ENCODE data around the gene GPBP1.
"Not testable (repeated sequence)": the region's sequence is repeated elsewhere in the genome, so short reads cannot be mapped to it uniquely, and the experiment has no call there.

The GPBP1 gene, protein sequence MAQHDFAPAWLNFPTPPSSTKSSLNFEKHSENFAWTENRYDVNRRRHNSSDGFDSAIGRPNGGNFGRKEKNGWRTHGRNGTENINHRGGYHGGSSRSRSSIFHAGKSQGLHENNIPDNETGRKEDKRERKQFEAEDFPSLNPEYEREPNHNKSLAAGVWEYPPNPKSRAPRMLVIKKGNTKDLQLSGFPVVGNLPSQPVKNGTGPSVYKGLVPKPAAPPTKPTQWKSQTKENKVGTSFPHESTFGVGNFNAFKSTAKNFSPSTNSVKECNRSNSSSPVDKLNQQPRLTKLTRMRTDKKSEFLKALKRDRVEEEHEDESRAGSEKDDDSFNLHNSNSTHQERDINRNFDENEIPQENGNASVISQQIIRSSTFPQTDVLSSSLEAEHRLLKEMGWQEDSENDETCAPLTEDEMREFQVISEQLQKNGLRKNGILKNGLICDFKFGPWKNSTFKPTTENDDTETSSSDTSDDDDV

GRCh38 chr5:57173319-57174127 lies at the start of gene GPBP1:
Gene GPBP1, plus strand, starts transcription at chr5:57174059. Its CDS starts 40,072 bp downstream, at chr5:57214131.
- peak; percentile 98 for DNase-seq

GRCh38 chr5:57128325-57128724 lies 45.5 kb upstream of the GPBP1 start:
- DNase-seq: no peak

GRCh38 chr5:57133574-57133973 lies 40.3 kb upstream of the GPBP1 start:
- DNase-seq: no peak

DNA sequence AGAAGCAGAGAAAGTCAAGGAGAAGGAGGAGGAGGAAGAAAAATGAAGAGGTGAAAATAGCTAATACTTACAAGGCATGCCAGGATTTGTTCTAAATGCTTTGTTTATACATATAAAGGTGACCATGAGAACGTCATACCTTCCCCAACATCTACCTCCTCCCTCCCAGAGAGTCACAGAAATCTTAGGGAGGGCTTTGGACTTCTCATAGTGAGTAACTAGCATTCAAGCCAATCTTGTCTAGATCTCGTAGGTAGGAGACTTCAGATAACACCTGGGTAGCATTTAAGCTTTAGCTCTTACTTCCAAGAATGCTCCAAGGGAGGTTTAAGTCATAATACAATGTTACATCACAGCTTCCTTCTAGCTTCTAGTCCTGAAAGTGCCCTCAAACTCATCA lies 36.5 kb upstream of the GPBP1 start:
- DNase-seq: no peak

DNA sequence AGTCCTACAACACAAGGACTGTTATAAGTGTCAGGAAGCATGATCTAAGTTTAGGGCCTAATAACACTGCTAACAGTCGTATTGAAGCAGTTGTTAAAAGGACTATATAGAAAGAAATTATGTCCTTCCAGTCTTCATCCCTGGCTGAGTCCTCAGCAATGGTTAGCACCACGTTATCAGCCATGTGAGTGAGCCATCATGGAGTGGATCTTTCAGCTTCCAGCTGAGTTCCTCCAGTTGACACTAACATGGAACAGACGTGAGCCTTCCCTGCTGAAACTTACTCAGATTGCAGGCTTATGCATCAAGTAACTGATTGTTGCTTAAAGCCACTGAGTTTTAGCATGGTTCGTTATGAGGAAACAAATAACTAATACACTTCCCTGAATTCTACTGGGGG lies 21.5 kb upstream of the GPBP1 start:
- DNase-seq: no peak

DNA sequence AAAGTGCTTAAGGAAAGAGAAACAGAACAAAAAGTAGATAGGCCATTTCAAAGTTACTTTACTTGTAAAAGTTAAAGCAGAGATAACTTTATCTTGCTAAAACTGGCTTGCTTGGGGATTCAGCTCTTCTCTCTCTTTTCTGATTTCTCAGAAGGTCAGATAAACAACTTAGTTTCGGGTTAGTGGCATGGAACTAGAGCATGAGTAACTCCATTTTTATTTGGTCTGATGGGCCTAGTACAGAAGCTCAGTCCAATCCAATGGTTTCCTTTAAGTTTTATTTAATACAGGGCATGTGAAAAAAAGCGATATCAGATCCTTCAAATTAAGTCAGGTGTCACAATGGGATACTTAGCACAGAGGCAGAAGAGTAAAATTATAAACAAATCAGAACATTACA lies 18.8 kb upstream of the GPBP1 start:
- DNase-seq: no peak

DNA sequence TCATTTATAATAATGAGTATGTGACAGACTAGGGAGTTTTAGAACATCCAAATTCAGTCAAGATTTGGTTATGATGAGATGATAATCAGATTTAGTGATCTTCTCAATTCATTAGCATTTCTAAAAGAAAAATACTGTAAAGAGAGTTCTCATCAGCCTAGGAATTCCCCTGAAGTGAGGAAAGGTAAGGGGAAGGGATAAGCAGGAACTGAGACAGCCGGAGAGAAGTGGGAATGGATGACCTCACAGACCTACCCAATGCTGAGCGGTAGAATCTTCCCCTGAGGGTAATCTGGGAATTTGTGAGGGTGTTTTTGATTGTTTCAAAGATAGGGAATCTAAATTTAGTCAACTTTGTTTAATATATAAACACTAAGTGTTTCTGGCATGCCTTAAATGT lies 16.7 kb upstream of the GPBP1 start:
- DNase-seq: no peak

GRCh38 chr5:57157666-57158065 lies 16.2 kb upstream of the GPBP1 start:
- DNase-seq: no peak

- no peak for DNase-seq
These were observed 10.3 kb upstream of the GPBP1 start for GRCh38 chr5:57163553-57164006.

DNA sequence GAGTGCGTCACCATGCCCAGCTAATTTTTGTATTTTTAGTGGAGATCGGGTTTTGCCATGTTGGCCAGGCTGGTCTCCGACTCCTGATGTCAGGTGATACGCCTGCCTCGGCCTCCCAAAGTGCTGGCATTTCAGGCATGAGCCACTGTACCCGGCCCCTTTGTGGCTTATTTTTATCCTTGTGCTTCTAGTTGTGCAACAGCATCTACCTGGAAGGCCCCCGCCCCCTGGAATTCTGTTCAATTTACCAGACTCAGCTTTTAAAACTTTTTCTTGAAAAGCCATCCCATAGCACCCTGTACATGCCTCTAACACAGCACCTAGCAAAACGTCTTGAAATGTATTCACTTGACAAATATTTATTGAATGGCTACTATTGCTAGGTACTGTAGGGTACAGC lies 9.7 kb upstream of the GPBP1 start:
- no peak for DNase-seq

DNA sequence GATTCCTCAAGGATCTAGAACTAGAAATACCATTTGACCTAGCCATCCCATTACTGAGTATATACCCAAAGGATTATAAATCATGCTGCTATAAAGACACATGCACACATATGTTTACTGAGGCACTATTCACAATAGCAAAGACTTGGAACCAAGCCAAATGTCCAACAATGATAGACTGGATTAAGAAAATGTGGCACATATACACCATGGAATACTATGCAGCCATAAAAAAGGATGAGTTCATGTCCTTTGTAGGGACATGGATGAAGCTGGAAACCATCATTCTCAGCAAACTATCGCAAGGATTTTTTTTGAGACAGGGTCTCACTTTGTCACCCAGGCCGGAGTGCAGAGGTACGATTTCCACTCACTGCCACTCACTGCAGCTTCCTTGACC lies 8.7 kb upstream of the GPBP1 start:
- DNase-seq: not testable (repeated sequence)

- no peak for DNase-seq
These were observed 7.6 kb upstream of the GPBP1 start for GRCh38 chr5:57166276-57166675.

- no peak for DNase-seq
These were observed 6.7 kb upstream of the GPBP1 start for GRCh38 chr5:57167201-57167600.

DNA sequence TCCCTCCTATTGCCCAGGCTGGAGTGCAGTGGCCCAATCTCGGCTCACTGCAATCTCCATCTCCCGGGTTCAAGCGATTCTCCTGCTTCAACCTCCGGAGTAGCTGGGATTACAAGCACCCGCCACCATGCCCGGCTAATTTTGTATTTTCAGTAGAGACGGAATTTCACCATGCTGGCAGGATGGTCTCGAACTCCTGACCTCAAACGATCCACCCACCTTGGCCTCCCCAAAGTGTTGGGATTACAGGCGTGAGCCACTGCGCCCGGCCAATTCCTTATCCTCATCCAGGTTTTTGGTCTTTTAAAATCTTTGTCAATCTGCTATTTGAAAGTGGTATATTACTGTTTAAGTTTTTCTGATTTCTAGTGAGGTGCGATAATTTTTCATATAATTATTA lies 3.7 kb upstream of the GPBP1 start:
- not testable (repeated sequence) for DNase-seq

DNA sequence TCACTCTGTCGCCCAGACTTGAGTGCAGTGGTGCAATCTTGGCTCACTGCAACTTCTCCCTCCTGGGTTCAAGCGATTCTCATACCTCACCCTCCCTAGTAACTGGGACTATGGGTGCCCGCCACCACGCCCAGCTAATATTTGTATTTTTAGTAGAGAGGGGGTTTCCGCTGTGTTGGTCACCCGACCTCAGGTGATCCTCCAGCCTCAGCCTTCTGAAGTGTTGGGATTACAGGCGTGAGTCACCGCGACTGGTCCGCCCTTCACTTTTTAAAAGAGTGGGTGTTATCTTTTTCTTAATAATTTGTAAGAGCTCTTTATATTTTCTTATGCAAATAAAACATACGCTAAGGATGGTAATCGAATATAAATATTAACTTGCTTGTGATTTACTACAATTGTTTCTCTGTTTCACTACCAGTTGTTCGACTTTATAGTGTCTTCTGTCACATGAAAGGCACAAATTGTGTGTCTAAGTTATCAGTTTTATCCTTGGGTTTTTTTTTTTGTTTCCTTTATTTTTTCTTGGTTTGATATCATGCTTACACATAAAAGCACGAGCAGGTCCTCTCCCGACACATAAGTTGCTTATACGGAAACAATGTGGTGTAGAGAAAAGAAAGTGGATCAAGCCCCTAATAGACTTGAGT lies 1.9 kb upstream of the GPBP1 start:
- DNase-seq: peak; percentile 72

GRCh38 chr5:57172466-57173318 lies 1.2 kb upstream of the GPBP1 start:
- peak; percentile 61 for DNase-seq

DNA sequence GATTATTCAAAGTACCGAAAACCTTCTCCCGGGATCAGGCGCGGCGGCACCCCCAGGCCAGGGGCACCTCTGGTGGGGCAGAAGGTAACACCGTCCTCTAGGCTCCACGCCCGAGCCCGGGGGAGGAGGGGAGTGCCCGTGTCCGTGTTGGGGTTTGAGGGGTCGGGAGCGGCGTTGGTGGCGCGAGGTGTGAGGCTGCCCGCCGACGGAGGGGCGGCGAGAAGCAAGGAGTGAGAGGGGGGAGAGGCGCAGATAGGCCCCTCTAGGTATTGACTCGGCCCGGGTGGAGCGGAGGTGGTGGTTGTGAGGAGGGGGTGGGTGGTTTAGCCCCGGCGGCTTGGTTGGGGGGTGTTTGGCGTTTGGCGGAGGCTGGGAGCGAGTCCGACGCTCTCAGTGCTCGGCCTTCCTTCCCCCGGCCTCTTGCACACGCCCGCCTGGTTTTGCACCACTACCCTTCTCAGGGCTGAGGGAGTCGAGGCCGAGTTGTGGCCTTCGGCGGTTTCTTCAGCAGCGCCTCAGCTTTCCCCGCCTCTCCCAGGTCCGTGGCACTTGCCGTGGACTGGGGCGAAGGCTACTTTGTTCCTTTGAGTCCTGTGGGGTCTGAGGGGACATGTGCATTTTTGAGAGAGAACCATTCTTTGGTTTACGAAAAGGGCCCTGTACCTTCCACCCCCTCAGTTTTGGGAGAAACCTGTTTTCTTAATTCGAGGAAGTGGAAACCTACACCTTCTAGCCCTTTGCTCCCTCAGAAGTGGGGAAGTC lies 450 bp downstream of the GPBP1 start:
- DNase-seq: peak; percentile 50

GRCh38 chr5:57174890-57175510 lies 1.1 kb downstream of the GPBP1 start:
- DNase-seq: peak; percentile 48

GRCh38 chr5:57175551-57176309 lies 1.9 kb downstream of the GPBP1 start:
- peak; percentile 68 for DNase-seq

GRCh38 chr5:57176350-57176857 lies 2.5 kb downstream of the GPBP1 start:
- DNase-seq: peak; percentile 48

All from CD4-positive, alpha-beta T cell treated with Interleukin-10 for 1 hour (primary cell).